Epithelial cell of alveolus of lung (primary cell): ENCODE data around the gene CXCL12. TPM values are rescaled to one million over a fixed set of nuclear protein-coding genes. Genes with fewer than 3 reads are reported as not detected.

Source experiments
- total RNA-seq: library from RNA; depleted of rRNA; stranded (reverse); fragments of >200 nt; gene quantifications from 2 replicates; pipeline ENCODE4 v1.2.1, GENCODE V29; 2015

Gene CXCL12
- total RNA-seq: 6.1 and 128 TPM in 2 replicates

GRCh38 chr10:44385026-44385695, at the start of gene CXCL12:
TSS of gene CXCL12 (minus strand) at chr10:44385097. CDS start at chr10:44385005, 92 bp downstream.

